HG03565 (cell line): ENCODE results near the gene SCUBE1.
"Not testable (repeated sequence)": the region's sequence is repeated elsewhere in the genome, so short reads cannot be mapped to it uniquely, and the experiment has no call there.

Experiments
- ATAC-seq: cut with Tn5 transposase; IDR thresholded peaks from one replicate; pipeline ENCODE4 v1.9.1; 2021; ENCODE audit warnings: mild to moderate bottlenecking, moderate library complexity; ENCODE audit not compliant: unreplicated experiment

SCUBE1 gene

DNA sequence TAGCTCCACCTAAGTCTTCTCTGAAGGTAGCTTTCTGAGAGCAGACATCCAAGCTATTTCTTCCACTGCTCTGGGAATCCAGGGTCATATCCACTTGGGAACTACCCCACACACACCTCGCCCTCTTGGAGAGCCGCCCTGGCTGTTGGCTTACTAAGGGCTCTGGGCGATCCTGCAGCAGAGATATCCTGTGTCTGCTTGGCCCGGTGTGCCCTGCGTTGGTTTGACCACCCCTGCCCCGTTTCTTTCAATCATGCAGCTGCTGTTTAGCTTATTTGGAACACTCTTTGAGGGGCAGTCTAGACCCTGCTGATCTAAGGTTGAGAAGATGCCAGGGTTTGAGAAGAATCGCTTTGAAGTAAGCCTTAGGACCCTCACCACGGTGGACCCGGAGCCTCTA, 17.4 kb upstream of the SCUBE1 start:
- no peak for ATAC-seq

DNA sequence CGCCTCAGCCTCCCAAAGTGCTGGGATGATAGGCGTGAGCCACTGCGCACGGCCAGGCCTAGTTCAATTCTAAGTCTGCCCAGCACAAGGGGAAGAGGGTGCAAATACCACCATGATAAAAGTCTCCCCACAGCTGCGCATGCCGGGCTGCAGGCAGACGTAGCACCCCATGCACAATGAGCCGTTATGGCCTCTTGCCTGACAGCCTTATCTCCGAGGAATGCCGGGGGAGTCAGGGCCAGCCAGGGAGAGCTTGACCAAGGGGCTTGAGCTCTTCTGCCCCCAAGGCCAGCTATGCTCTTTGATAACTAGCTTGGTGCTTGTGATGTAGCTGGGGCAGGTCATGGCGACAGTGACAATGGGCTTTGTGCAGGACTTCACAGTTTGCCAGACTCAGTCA, 13.7 kb upstream of the SCUBE1 start:
- ATAC-seq: no peak

DNA sequence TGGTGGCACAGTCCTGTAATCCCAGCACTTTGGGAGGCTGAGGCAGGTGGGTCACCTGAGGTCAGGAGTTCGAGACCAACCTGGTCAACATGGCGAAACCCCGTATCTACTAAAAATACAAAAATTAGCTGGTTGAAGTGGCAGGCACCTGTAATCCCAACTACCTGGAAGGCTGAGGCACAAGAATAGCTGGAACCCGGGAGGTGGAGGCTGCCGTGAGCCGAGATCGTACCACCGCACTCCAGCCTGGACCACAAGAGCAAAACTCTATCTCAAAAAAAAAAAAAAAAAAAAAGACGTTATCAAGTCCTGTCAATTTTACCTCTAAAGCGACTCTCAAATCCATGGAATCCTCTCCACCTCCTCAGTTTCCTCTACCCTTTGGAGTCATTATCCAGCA, 12.5 kb upstream of the SCUBE1 start:
- not testable (repeated sequence) for ATAC-seq

DNA sequence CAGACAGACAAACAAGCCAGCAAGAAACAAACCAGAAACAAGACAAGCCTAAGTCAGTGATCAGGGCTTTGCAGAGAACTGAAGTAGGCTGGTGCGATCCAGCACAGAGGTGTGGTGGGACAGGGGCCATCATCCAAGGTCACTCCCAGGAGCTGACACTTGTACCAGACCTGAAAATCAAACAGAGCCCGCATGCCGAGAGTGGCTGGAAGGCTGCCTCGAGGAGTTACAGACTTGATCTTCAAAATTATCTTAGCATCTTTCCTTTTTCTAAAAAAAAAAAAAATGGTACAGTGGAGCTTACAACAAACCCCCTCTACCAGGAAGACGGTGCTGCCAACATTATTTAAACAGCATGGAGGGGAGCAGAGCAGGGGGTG, 8.8 kb upstream of the SCUBE1 start:
- ATAC-seq: no peak

DNA sequence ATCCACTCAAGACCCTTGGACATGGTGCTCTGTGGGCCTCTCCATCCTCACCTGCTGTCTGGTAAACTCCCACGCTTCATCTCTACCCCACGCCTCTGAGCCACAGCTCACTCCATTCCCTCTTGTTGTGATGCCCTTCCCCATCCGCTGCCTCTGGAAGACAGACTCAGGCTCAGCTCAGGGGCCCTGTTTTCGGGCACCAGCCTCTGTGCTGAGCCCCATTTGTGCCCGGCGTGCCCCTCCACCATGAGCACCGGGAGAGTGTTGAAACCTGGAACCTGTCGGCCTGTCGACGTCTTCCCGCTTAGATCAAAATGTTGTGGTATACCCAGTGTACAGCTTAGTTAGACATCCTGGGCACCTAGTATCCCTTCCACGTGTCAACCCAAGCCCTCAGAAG, 6.5 kb upstream of the SCUBE1 start:
- ATAC-seq: no peak

DNA sequence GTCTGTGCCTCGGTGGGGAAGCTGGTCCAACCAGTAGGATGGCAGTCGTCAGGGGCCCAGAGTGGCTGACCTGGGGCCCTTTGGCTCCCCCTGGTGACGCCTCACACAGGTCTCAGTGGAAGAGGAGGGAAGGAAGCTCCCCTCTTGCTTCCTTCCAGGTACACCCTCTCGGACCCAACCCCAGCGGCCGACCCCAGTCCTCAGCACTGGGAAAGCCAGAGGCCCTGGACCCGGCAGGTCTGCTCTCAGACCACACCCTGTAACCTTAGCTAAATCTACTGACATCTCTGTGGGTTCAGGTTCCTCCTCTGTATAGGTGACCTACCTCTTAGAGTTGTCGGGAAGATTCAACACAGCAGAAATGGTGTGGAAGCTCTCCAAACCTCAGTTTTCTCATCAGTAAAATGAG, 3.4 kb upstream of the SCUBE1 start:
- no peak for ATAC-seq

DNA sequence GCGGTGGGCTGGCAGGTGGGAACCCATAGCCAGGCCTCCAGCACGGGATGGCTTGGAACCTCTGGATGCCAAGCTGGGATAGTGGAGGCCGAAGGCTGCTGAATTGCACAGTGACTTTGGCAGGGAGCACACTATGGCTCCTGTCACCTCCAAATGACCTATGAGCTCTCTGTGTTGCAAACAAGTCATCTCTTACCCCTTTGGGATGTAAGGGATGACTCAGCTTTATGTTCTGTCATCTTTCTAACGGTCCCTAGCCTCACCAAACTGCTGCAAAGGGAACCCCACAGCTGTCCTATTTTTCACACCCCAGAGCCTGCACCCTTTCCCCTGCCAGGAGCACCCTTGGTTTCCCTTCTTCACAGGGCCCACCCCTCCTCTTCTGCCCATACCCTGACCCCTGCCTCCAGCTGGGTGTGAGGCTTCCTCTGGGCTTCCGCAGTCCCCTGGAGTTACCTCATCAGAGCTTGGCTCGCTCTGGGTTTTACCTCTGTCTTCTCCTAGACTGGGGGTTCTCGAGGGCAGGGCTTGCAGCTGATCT, 2.7 kb upstream of the SCUBE1 start:
- no peak for ATAC-seq

DNA sequence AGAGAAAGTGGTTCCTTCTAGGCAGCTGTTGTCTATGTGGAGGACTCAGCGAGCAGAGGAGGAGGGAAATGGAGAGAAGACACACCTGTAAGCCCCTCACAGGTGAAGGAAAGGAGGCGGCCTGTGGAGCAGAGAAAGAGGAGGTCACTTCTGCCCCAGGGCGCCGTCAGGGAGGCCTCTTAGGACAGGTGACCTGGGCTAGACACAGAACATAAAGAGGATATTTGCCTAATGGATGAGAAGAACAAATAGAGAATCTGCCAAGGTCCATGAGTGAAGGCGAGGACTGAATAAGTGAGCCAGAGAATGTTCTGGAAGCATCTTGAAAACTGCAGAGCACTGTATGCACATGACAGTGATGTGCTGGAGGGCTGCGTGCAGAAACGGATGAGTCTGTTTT, 2.2 kb upstream of the SCUBE1 start:
- no peak for ATAC-seq

DNA sequence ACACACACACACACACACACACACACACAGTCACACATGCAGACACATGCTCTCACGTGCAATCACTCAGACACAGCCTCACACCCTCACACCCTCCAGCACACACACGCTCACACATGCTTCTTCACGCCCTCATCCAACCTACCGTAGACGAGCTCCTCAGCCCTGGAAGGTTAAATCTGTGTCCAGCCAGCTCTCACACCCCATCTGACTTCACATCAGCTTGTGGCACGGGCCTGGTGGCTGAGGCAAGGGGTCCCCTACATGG, 1.3 kb upstream of the SCUBE1 start:
- no peak for ATAC-seq

DNA sequence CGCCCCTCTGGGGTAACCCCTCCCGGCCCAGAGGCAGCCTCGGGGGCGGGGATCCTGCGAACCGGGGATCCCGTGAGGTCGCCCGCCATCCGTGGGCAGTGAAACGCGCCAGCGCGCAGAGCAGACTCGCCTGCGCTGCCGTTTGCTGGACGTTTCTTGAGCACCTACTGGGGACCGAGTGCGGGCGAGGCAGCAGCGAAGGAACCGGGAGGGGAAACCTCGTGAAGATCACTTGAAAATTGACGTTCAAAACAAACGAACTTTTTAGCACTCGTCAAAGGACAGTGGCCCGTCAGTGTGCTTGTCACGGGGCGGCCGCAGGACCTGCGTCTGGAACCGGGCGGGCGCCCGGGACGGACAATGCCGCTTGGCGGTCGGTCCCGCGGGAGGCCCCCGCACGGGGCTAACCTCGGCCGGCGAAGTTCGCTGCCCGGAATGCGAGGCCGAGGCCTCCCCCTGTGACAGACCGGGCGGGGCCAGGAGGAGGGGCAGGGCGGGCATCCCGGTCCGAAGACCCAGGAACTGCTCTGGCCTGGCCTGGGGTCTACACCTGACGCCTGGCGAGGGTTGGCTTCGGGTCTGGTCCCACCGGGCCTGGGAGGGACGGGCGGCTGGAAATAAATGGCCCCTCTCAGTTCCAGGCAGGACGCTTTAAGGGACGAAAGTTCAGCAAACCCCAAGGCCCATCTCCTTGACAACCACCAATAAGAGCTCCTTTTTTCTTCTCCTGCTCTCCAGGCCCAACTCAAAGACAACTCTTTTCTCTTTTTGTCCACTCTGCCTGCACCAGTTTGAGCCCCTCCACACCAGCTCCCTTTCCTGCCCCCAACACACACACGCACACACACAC, 723 bp upstream of the SCUBE1 start:
- ATAC-seq: no peak

DNA sequence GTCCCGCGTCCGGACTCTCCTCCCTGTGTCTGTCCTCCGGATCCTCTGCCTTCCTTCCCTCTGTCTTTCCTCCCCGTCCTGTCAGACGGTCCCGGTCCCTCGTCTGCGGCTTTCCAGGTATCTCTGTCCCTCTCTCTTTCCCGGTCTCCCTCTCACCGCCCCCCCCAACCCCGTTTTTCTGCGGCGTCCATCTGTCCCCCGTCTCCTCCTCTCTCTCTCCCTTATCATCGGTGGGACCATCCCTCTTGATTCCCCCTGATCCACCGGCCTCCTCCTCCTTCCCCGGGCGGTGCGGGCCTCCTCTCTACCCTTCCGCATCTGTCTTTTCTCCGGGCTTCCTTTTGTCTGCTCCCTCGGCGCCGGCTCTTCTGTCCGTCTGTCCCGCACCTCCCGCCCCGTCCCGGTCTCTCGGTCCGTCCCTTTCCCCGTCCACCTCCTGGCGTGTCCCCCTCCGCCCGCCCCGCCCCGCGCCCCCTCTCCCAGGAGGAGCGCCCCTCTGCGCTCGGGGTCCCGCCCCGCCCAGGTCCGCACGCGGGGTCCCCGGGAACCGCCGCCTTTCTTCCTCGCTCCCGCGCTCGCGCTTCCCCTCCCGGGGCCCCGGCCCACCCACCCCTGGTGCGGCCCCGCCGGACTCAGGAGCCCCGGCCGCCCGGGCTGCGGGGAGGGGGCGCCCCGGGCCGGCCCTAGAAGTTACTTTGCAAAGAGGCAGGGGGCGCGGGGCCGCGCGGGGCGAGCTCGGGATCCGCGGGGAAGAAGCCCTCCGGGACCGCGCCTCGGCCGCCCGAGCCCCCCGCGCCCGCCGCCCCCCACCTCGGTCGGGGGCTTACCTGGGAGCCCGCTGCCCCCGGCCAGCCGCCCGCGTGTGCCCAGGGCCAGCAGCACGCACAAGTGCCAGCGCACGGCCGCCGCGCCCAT, 568 bp downstream of the SCUBE1 start:
- ATAC-seq: no peak

DNA sequence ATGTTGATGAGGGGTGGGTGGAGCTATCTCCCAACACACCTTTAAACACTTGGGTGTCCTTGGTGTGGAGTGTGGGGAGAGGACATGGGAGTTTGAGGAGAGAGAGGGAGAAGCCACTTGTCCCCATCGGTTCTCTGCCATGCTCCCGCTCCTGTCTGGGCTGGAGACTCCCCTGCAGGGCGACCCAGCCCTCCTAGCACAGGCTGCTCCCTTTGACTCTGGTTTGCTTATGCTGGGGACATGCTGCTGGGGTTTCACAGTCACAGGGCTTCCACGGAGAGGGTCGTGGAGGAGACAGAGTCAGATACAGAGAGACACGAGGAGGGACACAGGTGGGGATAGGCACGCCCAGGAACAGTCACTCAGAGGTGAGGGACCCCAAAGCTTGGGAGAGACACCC, 1.6 kb downstream of the SCUBE1 start:
- ATAC-seq: no peak

DNA sequence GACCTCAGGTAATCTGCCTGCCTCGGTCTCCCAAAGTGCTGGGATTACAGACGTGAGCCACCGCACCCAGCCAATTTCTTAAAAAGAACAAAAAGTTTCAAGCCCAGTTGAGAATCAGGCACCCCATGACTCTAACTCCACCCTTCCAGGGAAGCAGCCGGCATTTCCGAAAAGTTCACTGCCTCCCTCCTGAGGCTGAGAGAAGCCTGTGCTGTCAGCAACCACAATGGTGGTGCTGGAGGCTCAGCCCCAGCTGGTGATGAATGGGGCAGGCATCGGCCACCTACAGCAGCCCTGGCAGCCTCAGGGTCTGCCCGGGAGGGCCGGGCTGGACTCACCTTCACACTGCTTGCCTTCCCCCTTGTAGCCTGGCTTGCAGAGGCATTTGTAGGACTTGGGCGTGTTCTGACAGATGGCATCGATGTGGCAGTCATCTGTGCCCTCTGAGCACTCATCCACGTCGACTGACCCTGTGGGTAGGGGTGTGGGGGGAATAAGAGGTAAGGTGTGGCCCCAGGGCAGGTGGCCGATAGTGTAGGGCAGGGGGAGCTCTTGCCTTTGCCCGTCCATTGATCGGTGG, 4.3 kb downstream of the SCUBE1 start:
- ATAC-seq: no peak

DNA sequence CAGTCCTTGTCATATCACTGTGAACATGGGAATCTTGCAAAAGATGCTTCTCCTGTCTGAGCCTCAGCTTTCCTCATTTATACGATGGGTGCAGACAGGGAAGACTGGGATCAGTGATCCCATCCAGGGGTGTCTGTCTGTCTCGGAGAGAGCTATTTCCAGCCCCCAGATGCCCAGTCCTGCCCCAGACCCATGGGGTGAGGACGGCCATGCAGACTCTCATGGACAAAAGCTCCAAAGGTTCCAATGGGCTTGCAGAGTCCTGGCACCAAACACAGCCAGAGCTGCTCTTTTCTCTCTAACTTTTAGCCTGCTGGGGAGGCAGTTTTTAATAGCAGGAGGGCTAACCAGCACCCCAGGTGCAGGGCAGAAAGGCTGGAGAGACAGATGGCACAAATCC, 5.2 kb downstream of the SCUBE1 start:
- no peak for ATAC-seq

DNA sequence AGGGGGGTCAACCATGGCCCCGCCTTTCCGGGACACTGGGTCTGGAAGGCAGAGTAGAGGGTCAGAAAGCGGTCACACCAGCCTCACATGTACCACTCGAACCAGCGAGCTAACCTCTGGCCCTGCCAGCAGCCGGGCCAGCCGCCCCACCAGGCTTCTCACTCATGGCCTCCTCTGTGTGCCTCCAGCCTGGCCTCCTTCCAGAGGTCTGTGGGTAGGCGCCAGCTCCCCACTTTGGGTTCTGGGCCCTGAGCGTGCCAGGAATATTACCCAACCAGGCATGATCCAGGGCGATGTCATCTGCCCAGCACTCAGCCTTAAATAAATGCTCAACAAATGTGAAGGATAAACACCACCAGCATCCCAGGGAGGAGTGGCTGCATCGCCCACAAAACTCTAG, 5.8 kb downstream of the SCUBE1 start:
- ATAC-seq: no peak

DNA sequence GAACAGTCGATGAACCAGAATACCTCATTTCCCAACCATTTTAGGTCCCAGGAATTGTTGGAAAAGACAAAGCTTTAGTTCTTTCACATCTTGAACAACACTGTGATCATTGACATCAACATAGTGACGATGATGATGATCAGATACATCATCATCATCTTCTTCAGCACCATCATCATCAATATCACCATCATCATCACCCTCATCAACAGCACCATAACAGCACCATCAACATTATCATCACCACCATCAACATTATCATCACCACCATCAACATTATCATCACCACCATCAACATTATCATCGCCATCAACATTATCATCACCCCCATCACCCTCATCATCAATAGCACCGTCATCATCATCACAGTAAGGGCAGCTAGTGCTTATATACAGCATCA, 8.8 kb downstream of the SCUBE1 start:
- ATAC-seq: no peak

DNA sequence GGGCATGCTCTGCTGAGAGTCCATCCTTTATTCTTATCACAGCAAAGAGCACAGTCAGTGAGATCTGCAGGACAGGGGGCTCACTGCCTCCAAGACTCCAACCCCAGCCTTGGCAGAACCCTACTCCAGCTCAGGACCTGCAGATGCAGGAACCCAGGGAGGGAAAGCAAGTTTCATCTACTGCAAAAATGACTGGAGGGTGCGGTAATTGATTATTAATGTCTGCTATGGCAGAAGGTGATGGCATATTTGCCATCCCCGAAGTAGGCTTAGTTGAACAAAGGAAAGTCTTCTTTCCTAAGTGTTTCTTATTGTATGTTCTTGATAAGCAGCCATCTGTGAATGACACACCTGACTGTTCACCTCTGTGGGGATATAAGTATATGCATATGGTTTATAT, 9.2 kb downstream of the SCUBE1 start:
- no peak for ATAC-seq

DNA sequence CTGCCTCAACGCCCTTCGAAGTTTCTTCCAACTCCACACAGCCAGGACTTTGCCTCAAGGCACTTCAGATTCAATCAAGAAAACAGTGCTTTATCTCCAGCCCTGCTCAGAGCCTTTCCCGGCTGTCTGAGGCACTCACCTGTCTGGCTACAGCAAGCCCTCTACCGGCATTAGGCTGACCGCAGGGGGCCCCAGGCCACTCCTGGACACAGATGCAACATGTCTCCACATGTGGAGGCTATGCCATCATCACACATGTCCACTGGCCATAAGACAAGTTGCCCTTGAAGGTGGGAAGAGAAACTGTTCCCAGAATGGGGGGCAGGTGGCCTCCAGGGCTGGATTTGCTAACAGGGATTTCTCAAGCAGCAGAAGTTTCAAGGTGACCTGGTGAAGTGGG, 10.0 kb downstream of the SCUBE1 start:
- no peak for ATAC-seq

DNA sequence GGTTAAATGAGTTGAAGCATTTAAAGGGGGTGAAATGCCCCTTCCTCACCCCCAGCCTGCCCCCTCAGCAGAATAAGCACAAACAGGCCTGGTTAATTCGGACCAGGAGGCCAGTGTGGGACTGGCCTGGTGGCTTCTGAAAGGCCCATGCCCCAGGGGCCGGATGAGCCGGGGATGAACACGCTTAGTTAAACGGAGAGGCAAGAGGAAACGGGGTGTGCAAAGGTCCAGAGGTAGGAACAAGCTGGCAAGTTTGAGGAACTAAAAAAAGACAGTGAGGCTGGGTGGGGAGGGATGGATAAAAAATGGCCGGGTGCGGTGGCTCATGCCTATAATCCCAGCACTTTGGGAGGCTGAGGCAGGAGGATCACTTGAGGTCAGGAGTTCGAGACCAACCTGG, 11.5 kb downstream of the SCUBE1 start:
- ATAC-seq: no peak

DNA sequence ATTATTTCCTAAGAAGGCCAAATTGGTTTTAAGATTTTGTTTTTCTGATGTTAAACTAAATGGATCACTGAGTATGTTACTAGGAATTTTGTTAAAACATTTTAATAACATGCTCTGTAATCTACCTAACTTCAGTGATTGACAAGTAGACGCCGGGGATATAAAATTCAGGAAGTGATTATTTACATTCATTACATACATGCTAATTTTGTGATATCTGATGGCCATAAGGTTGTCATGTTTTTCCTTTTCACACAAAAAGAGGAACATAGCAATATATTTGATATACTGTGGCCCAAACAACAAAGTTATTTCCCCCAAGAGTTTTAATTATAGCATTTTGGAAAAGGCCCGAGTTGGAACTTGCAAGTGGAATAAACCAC, 12.1 kb downstream of the SCUBE1 start:
- ATAC-seq: no peak

DNA sequence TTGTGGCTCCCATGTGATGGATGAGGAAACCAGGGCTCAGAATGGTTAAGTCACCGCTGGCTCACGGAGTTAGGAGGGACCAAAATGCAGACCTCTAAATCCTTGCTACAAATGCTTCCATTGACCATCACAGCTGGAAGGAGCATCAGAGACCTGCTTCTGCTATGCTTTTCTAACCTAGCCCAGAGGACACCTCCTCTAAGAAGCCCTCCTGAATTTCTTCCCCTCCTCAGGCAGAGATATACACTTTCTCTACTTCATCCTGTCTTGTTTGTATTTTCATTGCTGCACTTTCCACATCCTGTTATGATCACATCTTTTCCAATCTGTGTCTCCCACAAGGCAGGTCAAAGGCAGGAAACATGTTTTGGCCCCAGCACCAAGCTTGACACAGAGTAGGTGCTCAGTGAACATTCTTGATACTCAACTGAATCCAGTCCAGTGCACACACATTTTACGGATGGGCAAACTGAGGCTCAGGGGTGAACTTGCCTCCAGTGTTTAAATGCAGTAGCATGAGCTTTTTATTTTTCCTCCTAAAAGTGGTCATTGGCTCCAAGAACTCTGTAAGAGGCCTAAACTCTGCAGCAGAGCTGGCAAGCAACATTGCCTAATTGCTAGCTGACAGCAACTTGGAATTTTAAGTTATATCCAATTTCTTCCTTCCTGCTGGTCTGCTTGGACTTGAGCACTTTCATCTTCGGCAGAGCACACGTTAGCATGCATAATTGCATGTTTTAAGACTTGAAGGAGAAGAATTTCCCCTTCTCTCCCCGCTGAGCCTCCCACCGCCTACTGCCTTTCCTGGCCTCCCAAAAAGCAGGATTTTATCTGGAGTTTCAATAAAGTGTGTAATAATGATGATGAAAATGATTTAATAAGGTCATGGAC, 12.7 kb downstream of the SCUBE1 start:
- ATAC-seq: no peak
